Body of pancreas (tissue), 4 donors: Measurements from ENCODE around the gene SNX30. TPM values are rescaled to one million over a fixed set of nuclear protein-coding genes. Genes with fewer than 3 reads are reported as not detected.
A peak's percentile ranks its signal among the peaks of the same experiment; 100 is the strongest.

Experiments
- ATAC-seq: fragments of 150-250 bp; one replicate; pipeline ENCODE4 v1.9.1; 2016
- DNase-seq, 4 donors: peaks; one replicate each; pipeline ENCODE4 v3.0.0-alpha.2; 2019
- H3K27ac ChIP-seq, 4 donors: fragments of 200-600 bp; sonication (generic); 1 replicate in 3 of 4; 2 replicates in 1 of 4; pipeline versions ENCODE4 v1.5.1 to v1.6.1; 2016 to 2019; ENCODE audit warnings: mild to moderate bottlenecking in 1 of 4, mixed read lengths in 1 of 4, moderate library complexity in 1 of 4
- H3K27me3 ChIP-seq, 2 donors: fragments of 200-600 bp; sonication (generic); one replicate each; pipeline ENCODE4 v1.6.0; 2016; ENCODE audit warnings: mild to moderate bottlenecking in 1 of 2
- H3K36me3 ChIP-seq, 2 donors: fragments of 200-600 bp; sonication (generic); replicated peaks in 1 of 2; 2 replicates each; pipeline ENCODE4 v1.5.1; 2016; ENCODE audit warnings: low read depth in 2 of 2; ENCODE audit not compliant: insufficient read depth in 1 of 2
- H3K4me1 ChIP-seq: fragments of 200-600 bp; sonication (generic); one replicate; pipeline ENCODE4 v1.6.0; 2016
- H3K4me3 ChIP-seq, 2 donors: fragments of 200-600 bp; sonication (generic); 1 replicate in 1 of 2; 2 replicates in 1 of 2; pipeline ENCODE4 v1.5.1; 2016 to 2019
- H3K9me3 ChIP-seq, 3 donors: fragments of 200-600 bp; sonication (generic); 1 replicate in 2 of 3; 2 replicates in 1 of 3; pipeline ENCODE4 v1.5.1; 2016
- POLR2A ChIP-seq, 3 donors: fragments of 450-650 bp; IDR thresholded peaks; one replicate each; pipeline ENCODE4 v1.6.1; 2016; ENCODE audit warnings: antibody characterized with exemption in 3 of 3, mild to moderate bottlenecking in 2 of 3
- WGBS, 2 donors: methylation state at CpG; one replicate each; pipeline ENCODE4 v1.1.5; 2017; 5-methylcytosine and 5-hydroxymethylcytosine counted together
- intact Hi-C: fragments of 100-400 bp; cut with DNase I; formaldehyde crosslinking; loops from one replicate; pipeline ENCODE4 v1.15.1; 2023
- total RNA-seq, 2 donors: library from RNA; depleted of rRNA; stranded (reverse); fragments of >200 nt; gene quantifications; one replicate each; pipeline ENCODE4 v1.1.0, GENCODE V29; 2016
- TF ChIP-seq, protein P1 (sequence below), 7 experiments: fragments of 450-650 bp in 4 of 7; fragments of 200-600 bp in 3 of 7; sonication (generic) in 3 of 7; IDR thresholded peaks; one replicate each; pipeline ENCODE4 v1.5.1; 2016 to 2019; ENCODE audit warnings: antibody characterized with exemption in 7 of 7

The SNX30 gene
- total RNA-seq, 2 donors from 2014 or later, result 4.6 to 8.6 TPM

DNA sequence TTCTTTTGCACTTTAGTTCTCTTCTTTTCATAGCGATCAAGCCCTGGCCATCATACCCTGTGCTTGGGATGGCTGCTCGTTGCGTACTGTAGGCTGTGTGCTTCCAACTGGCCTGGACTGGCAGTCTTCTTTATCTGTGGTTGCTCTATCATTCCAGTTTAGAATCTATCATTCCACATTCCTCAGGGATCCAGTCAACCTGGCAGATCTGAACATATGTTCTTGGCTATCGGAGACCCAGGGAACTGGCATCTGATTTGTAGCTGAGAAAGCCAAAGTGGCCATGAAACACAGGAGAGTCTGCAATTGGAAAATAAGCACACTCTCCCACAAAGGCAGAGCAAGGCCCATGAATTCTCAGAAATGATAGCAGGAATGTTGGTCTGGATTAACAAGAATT lies 162.8 kb downstream of the SNX30 start:
- no peak for TF ChIP-seq POLR2A (IDR thresholded peaks at IDR 0.05)
- TF ChIP-seq, protein P1, sequence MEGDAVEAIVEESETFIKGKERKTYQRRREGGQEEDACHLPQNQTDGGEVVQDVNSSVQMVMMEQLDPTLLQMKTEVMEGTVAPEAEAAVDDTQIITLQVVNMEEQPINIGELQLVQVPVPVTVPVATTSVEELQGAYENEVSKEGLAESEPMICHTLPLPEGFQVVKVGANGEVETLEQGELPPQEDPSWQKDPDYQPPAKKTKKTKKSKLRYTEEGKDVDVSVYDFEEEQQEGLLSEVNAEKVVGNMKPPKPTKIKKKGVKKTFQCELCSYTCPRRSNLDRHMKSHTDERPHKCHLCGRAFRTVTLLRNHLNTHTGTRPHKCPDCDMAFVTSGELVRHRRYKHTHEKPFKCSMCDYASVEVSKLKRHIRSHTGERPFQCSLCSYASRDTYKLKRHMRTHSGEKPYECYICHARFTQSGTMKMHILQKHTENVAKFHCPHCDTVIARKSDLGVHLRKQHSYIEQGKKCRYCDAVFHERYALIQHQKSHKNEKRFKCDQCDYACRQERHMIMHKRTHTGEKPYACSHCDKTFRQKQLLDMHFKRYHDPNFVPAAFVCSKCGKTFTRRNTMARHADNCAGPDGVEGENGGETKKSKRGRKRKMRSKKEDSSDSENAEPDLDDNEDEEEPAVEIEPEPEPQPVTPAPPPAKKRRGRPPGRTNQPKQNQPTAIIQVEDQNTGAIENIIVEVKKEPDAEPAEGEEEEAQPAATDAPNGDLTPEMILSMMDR (IDR thresholded peaks at IDR 0.05), result no peak
- H3K4me1 ChIP-seq, result peaks cover 6% of the 10 kb centered on the region
- 95% methylated on average over 4 of the region's 4 CpGs for WGBS, 2 donors
- H3K36me3 ChIP-seq, result no peaks in the 10 kb centered on the region
- H3K4me3 ChIP-seq, result no peak overlapping the region
- no peak overlapping the region for H3K27ac ChIP-seq
- ATAC-seq (no peak), DNase-seq (no peak)
- H3K27me3 ChIP-seq, result no peaks in the 10 kb centered on the region
- intact Hi-C loops, result no loop called here
- no peaks in the 10 kb centered on the region for H3K9me3 ChIP-seq

DNA sequence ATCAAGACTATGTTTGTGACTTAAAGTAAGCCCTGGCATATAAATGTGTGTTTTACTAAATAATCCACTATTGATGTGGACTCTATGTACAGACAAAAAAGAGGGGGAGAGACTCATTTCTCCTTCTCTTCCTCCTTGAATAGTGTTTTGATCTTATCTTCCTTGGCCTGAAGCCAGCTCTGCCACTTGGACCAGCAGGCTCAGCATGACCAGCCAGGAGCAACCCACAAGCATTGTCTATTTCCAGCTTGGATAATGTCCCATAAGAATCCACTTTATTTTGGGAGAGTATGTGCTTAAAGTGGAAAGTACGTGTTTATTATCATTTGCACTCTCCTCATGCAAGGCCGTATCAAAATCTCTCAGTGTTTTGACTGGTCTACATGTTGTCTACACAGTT lies 164.0 kb downstream of the SNX30 start:
- Histone ChIP-seq H3K36me3 (no peaks in the 10 kb centered on the region), H3K9me3 (no peaks in the 10 kb centered on the region), H3K27me3 (no peaks in the 10 kb centered on the region), H3K4me1 (peaks cover 6% of the 10 kb centered on the region), H3K27ac (no peak overlapping the region), H3K4me3 (no peak overlapping the region)
- no peak for TF ChIP-seq POLR2A (IDR thresholded peaks at IDR 0.05)
- TF ChIP-seq, protein P1 (IDR thresholded peaks at IDR 0.05), result no peak
- intact Hi-C loops, result no loop called here
- 67 to 77% methylated on average over 2 of the region's 2 CpGs for WGBS, 2 donors
- DNase-seq, result no peak
- no peak for ATAC-seq

DNA sequence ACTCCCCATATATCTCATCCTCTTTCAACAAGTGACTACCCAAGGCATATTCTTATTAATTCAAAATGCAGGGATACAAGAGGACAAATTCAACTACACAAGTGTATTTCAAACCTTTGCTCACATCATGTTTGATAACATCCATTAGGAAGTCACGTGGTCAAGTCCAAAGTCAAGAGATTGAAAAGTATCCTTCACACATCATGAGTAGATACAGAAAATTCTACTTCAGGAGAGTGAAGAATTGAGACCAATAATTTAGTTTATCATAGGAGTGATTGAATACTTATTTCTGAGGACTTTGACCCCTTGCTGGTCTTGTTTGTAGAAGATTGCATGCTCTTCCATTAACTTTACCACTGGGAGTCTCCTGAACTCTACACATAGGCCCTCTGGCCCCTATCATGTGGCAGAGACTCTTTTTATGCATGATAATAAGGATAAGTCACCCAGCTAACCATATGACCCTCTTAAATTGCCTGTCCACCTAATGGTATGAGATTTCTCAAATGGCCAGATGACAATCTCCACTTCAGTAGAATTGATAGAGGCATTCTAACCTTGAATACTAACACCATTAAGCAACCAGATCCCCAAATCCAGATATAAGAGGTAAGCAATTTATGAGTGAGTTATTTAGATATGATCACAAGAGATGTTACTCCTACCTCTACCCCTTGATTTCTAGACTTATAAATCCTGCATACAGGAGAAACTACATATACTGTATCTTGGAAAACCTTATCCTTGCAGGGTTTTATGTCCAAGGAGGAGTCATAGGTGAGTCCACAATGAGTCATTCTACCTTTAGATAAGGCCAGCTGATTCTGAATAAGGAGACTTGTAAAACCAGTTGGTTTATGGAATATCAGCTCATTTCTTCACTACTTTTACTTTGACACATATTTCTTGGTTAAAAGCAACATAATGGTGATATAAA lies 166.8 kb downstream of the SNX30 start:
- peak; percentile 65 for ATAC-seq
- WGBS, 2 donors, result 54 to 75% methylated on average over 1 of the region's 1 CpG
- H3K4me1 ChIP-seq, result peaks cover 6% of the 10 kb centered on the region
- H3K36me3 ChIP-seq, result no peaks in the 10 kb centered on the region
- H3K27ac ChIP-seq, result no peak overlapping the region
- DNase-seq, result no peak
- no peaks in the 10 kb centered on the region for H3K9me3 ChIP-seq
- no peaks in the 10 kb centered on the region for H3K27me3 ChIP-seq
- intact Hi-C loops, result no loop called here
- TF ChIP-seq, protein P1 (IDR thresholded peaks at IDR 0.05), result no peak
- TF ChIP-seq POLR2A (IDR thresholded peaks at IDR 0.05), result no peak
- no peak overlapping the region for H3K4me3 ChIP-seq

DNA sequence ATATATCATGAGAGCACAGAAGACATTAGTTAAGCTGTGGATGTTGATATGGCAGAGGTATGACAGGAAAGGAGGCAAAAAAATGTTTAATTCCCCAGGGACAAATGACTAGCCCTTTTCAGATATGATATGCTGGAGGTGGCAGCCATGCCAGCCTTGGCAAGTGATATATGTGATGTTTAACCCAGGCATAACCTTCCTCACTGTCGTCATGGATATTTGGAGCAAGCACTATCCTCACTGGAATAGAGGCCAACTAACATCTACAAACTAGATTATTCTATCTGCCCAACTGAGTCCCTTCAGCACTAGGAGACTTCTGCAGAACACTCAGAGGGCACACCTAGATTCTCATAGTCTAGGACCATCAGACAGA lies 167.4 kb downstream of the SNX30 start:
- no peak overlapping the region for H3K27ac ChIP-seq
- no peak for ATAC-seq

More for the DNA sequence above, 167.4 kb downstream of the SNX30 start:
- no peaks in the 10 kb centered on the region for H3K9me3 ChIP-seq
- peak in 1 of 4 donors; percentile 16 for DNase-seq
- no peaks in the 10 kb centered on the region for H3K36me3 ChIP-seq
- TF ChIP-seq, protein P1 (IDR thresholded peaks at IDR 0.05), result no peak
- TF ChIP-seq POLR2A (IDR thresholded peaks at IDR 0.05), result no peak
- H3K4me3 ChIP-seq, result no peak overlapping the region
- H3K4me1 ChIP-seq, result peaks cover 6% of the 10 kb centered on the region
- 23 to 42% methylated on average over 1 of the region's 1 CpG for WGBS, 2 donors
- intact Hi-C loops, result no loop called here
- no peaks in the 10 kb centered on the region for H3K27me3 ChIP-seq
